KG1 (cell line): ENCODE results near the gene MED29.
"Not testable (repeated sequence)": the region's sequence is repeated elsewhere in the genome, so short reads cannot be mapped to it uniquely, and the experiment has no call there.

Source experiments
- DNase-seq: peaks from one replicate; lab custom pipeline; 2025; lab: John Stamatoyannopoulos, UW

Gene MED29

GRCh38 chr19:39372047-39372802 lies 19.0 kb upstream of the MED29 start:
- DNase-seq = no peak

GRCh38 chr19:39372941-39373340 lies 18.2 kb upstream of the MED29 start:
- no peak for DNase-seq

- no peak for DNase-seq
These were observed 15.2 kb upstream of the MED29 start for GRCh38 chr19:39375929-39376328.

GRCh38 chr19:39377373-39378362 lies 13.5 kb upstream of the MED29 start:
- no peak for DNase-seq

GRCh38 chr19:39379366-39379765 lies 11.8 kb upstream of the MED29 start:
- not testable (repeated sequence) for DNase-seq

GRCh38 chr19:39379865-39380396 lies 11.2 kb upstream of the MED29 start:
- DNase-seq = no peak

- no peak for DNase-seq
These were observed 10.4 kb upstream of the MED29 start for GRCh38 chr19:39380521-39381502.

GRCh38 chr19:39381910-39382611 lies 9.1 kb upstream of the MED29 start:
- DNase-seq = no peak

GRCh38 chr19:39382991-39383828 lies 8.0 kb upstream of the MED29 start:
- no peak for DNase-seq

- DNase-seq = no peak
These were observed 6.2 kb upstream of the MED29 start for GRCh38 chr19:39384839-39385568.

GRCh38 chr19:39385629-39386411 lies 5.4 kb upstream of the MED29 start:
- DNase-seq = no peak

- no peak for DNase-seq
These were observed 4.6 kb upstream of the MED29 start for GRCh38 chr19:39386557-39386956.

GRCh38 chr19:39388657-39389056 lies 2.5 kb upstream of the MED29 start:
- DNase-seq = no peak

GRCh38 chr19:39389631-39390414 lies 1.4 kb upstream of the MED29 start:
- no peak for DNase-seq

GRCh38 chr19:39390451-39390750 lies 777 bp upstream of the MED29 start:
- DNase-seq = no peak

- peak; percentile 40 for DNase-seq
These were observed 6.5 kb downstream of the MED29 start for GRCh38 chr19:39397360-39398296.
